Activated CD4-positive, alpha-beta T cell treated with anti-CD3 and anti-CD28 coated beads, Interleukin-2, amount 10 ng/mL, durations not matched to agents 7 days and 5 days (primary cell): ENCODE data around the gene MELTF. TPM values are rescaled to one million over a fixed set of nuclear protein-coding genes. Genes with fewer than 3 reads are reported as not detected.

Experiments
- CTCF ChIA-PET: fragments of 350-600 bp; sonication (Branson Sonifier 250); formaldehyde crosslinking; loops from one replicate; lab custom pipeline; 2021; ENCODE audit warnings: antibody characterized with exemption; lab: Charles Lee
- POLR2A ChIA-PET: fragments of 350-600 bp; sonication (Branson Sonifier 250); formaldehyde crosslinking; loops from one replicate; lab custom pipeline; 2021; ENCODE audit warnings: antibody characterized with exemption; lab: Charles Lee
- DNase-seq: peaks from one replicate; pipeline ENCODE4 v3.0.0-alpha.2; 2020
- H3K27ac Mint-ChIP-seq: one replicate; pipeline ENCODE4 v1.8.0; 2021; ENCODE audit warnings: mild to moderate bottlenecking, moderate library complexity, mixed read lengths
- H3K27me3 Mint-ChIP-seq: one replicate; pipeline ENCODE4 v1.8.0; 2021; ENCODE audit warnings: mixed read lengths
- H3K36me3 Mint-ChIP-seq: one replicate; pipeline ENCODE4 v1.8.0; 2021; ENCODE audit warnings: low read depth, mixed read lengths
- H3K4me1 Mint-ChIP-seq: one replicate; pipeline ENCODE4 v1.8.0; 2021; ENCODE audit warnings: mixed read lengths
- H3K4me3 Mint-ChIP-seq: one replicate; pipeline ENCODE4 v1.8.0; 2021; ENCODE audit warnings: mild to moderate bottlenecking, moderate library complexity, mixed read lengths
- H3K9me3 Mint-ChIP-seq: one replicate; pipeline ENCODE4 v1.8.0; 2021; ENCODE audit warnings: mixed read lengths
- total RNA-seq, 2 experiments: library from RNA; stranded (reverse); gene quantifications; one replicate each; pipeline ENCODE4 v1.2.3, GENCODE V29; 2021

MELTF gene
- total RNA-seq, 2 experiments from 2014 or later: 4.8 to 6.4 TPM

GRCh38 chr3:196992461-196993065 is 37.1 kb downstream of the MELTF start:
- Mint-ChIP-seq H3K4me1 (no peaks in the 10 kb centered on the region), H3K36me3 (no peaks in the 10 kb centered on the region), H3K9me3 (no peaks in the 10 kb centered on the region), H3K27me3 (no peaks in the 10 kb centered on the region), H3K27ac (no peak overlapping the region), H3K4me3 (no peak overlapping the region)
- no peak for DNase-seq
- CTCF ChIA-PET: interaction anchor here (0.9 to 1.1 kb wide), 2 partner anchors 11 to 38 kb away, joined by 3 read pairs; no protein-coding TSS in a partner anchor
- POLR2A ChIA-PET: no interaction called here

DNA sequence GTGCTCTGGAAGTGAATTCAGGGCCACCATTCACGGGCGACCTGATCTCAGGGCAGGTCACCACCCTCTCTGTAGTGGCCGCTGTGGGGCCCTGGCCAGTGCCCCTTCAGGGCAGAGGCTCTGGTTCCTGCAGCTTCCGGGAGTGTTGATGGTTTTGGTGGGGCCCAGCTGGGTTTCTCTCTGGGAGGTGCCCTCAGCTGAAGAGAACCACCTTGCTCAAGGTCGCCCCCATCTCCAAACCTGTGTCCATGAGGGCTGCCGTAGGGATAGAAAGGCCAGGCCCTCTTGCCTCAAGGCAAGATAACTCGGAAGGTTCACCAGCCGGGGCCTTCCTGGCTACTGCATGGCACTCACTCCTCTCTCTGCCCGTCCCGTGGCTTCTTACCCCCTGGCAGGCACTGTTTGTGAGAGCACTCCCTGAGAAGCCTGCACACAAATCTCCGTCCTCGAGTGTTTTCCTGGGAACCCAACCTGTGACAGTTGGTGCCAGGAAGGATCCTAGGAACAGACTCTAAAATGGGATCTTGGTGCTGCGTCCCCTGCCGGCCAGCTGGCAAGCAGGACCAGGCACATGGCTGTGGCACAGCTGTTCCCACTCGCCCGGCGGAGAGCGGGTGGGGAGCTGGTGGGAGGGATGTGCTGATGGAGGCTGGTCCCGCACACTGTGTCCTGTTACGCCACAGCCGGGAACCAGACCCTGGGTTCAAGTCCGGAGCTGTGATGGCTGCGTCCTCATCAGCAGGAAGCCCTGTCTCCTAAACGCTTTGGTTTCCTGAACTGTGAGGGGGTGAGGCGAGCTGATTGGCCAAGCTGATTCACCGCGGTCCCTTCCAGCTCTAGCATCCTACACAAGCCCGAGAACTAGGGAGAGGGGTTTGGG is 37.8 kb downstream of the MELTF start:
- CTCF ChIA-PET: no interaction called here
- POLR2A ChIA-PET: no interaction called here
- Mint-ChIP-seq H3K4me1 (no peaks in the 10 kb centered on the region), H3K4me3 (no peak overlapping the region), H3K36me3 (no peaks in the 10 kb centered on the region), H3K27me3 (no peaks in the 10 kb centered on the region), H3K27ac (no peak overlapping the region), H3K9me3 (no peaks in the 10 kb centered on the region)
- no peak for DNase-seq

DNA sequence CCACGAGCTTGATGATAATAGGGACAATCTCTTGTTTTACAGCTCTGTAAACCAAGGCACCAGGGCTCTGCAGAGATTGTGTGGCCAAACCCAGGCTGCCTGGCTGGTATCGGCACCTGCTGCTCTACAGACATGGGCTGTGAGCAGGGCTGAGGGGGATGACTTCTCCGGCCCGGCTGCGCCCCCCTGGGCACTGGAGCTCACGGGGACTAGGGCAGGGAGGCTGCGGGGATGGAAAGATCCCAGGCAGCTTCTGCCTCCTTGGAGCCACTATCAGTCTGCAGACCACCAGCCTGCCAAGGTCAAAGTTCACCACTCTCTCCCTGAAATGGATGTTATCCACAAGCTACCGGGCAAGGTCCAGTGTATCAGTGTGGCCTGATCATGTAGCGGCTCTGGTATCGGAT is 39.0 kb downstream of the MELTF start:
- Mint-ChIP-seq H3K36me3 (no peaks in the 10 kb centered on the region), H3K4me1 (no peaks in the 10 kb centered on the region), H3K27me3 (no peaks in the 10 kb centered on the region), H3K4me3 (no peak overlapping the region), H3K27ac (no peak overlapping the region), H3K9me3 (no peaks in the 10 kb centered on the region)
- CTCF ChIA-PET: interaction anchor here (0.6 kb wide), 1 partner anchor 524 kb away, joined by 3 read pairs; no protein-coding TSS in a partner anchor
- POLR2A ChIA-PET: no interaction called here
- no peak for DNase-seq

- Mint-ChIP-seq H3K27ac (no peak overlapping the region), H3K4me3 (no peak overlapping the region), H3K4me1 (no peaks in the 10 kb centered on the region), H3K27me3 (no peaks in the 10 kb centered on the region), H3K36me3 (no peaks in the 10 kb centered on the region), H3K9me3 (no peaks in the 10 kb centered on the region)
- ChIA-PET CTCF (interaction anchor here (1.0 kb wide), 1 partner anchor 11 kb away, joined by 3 read pairs; no protein-coding TSS in a partner anchor), POLR2A (no interaction called here)
- no peak for DNase-seq
Observed at GRCh38 chr3:196989721-196990262, 39.8 kb downstream of the MELTF start.

- H3K9me3 Mint-ChIP-seq: peaks cover 2% of the 10 kb centered on the region
Observed at GRCh38 chr3:196988241-196989029, 41.2 kb downstream of the MELTF start.

DNA sequence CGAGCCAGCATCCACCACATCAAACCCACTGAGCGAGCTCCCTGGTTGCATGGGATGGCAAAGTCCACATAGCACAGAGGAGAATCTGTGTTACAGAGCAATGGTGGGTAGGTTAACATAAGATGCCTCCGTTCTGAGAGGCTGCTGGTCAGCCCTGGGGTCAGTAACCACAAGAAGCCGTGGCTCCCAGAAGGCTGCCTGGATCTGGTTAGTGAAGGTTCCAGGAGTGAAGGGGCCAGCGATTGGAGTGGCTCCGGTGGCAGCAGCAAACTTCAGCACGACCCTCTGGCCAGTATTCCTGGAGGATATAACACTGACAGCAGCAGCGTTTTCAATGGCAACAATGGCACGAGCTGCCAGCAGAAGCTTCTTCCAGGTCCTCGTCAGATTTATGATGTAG is 42.6 kb downstream of the MELTF start:
- POLR2A ChIA-PET: no interaction called here
- Mint-ChIP-seq H3K4me3 (no peak overlapping the region), H3K27me3 (peaks cover 16% of the 10 kb centered on the region), H3K27ac (no peak overlapping the region), H3K4me1 (no peaks in the 10 kb centered on the region), H3K9me3 (peaks cover 7% of the 10 kb centered on the region), H3K36me3 (peaks cover 2% of the 10 kb centered on the region)
- CTCF ChIA-PET: no interaction called here
- no peak for DNase-seq

More at GRCh38 chr3:196988241-196989029, 41.2 kb downstream of the MELTF start:
- Mint-ChIP-seq H3K4me1 (no peaks in the 10 kb centered on the region), H3K27me3 (peaks cover 11% of the 10 kb centered on the region), H3K27ac (no peak overlapping the region), H3K36me3 (no peaks in the 10 kb centered on the region), H3K4me3 (no peak overlapping the region)
- no peak for DNase-seq
- ChIA-PET CTCF (interaction anchor here (0.6 to 1.0 kb wide), 2 partner anchors 10 to 373 kb away, joined by 3 read pairs; no protein-coding TSS in a partner anchor), POLR2A (no interaction called here)

DNA sequence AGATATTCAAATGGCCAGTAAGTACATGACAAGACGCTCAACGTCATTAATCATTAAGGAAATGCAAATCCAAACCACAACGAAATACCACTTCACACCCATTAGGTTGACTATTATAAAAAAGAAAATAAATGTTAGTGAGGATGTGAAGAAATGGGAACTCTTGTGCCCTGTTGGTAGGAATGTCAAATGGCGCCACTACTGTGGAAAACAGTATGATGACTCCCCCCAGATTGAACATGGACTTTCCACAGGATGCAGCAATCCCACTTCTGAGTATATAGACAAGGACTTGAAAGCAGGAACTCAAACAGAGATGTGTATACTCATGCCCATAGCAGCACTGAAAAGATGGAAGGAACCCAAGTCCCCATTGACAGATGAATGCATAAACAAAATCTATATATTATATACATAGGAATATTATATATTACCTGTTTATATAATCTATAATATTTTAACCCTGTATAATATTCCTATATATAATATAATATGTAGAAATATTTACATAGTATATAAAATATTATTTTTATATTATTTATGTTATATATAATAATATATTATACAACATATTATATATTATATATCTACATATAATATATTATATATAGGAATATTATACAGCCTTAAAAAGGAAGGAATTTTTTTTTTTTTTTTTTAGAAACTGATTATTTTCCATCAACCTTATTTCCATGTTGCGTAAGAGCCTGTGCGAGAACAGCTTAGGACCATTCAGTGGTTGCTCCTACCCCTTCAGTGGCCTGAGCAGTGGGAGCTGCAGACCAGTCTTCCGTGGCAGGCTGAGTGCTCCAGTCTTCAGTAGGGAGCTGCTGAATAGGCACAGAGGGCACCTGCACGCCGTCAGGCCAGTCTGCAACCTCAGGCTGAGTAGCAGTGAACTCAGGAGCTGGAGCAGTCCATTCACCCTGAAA is 43.4 kb downstream of the MELTF start:
- no peak for DNase-seq
- POLR2A ChIA-PET: no interaction called here
- CTCF ChIA-PET: no interaction called here
- H3K27me3 Mint-ChIP-seq: peaks cover 20% of the 10 kb centered on the region
- H3K36me3 Mint-ChIP-seq: peaks cover 5% of the 10 kb centered on the region
- H3K4me3 Mint-ChIP-seq: no peak overlapping the region
- H3K9me3 Mint-ChIP-seq: peaks cover 11% of the 10 kb centered on the region
- no peaks in the 10 kb centered on the region for H3K4me1 Mint-ChIP-seq
- H3K27ac Mint-ChIP-seq: no peak overlapping the region

DNA sequence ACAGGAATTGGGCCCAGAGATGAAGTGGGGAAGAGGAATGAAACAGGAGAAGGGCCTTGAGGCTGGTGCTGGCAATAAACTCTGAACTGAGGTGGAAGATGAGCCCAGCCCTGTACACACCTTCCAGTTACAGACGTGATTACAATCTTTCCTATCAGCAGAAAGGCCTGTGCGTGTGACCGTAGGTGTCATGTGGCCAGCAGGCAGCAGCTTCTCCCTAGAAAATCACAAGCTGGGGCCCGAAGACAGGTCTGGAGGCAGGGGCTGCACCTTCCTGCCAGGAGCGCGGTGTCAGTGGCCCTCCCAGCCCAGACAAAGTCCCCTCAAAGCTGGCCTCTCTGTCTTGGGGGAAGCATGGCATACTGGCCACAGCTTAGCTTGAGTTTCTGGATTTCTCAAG is 44.3 kb downstream of the MELTF start:
- CTCF ChIA-PET: interaction anchor here (0.6 kb wide), 1 partner anchor 45 kb away, joined by 4 read pairs; no protein-coding TSS in a partner anchor
- H3K4me1 Mint-ChIP-seq: no peaks in the 10 kb centered on the region
- POLR2A ChIA-PET: interaction anchor here (0.6 kb wide), 1 partner anchor 718 kb away, joined by 3 read pairs; no protein-coding TSS in a partner anchor
- no peak overlapping the region for H3K4me3 Mint-ChIP-seq
- peaks cover 20% of the 10 kb centered on the region for H3K27me3 Mint-ChIP-seq
- no peak overlapping the region for H3K27ac Mint-ChIP-seq
- peaks cover 11% of the 10 kb centered on the region for H3K9me3 Mint-ChIP-seq
- DNase-seq: no peak
- H3K36me3 Mint-ChIP-seq: peaks cover 5% of the 10 kb centered on the region

DNA sequence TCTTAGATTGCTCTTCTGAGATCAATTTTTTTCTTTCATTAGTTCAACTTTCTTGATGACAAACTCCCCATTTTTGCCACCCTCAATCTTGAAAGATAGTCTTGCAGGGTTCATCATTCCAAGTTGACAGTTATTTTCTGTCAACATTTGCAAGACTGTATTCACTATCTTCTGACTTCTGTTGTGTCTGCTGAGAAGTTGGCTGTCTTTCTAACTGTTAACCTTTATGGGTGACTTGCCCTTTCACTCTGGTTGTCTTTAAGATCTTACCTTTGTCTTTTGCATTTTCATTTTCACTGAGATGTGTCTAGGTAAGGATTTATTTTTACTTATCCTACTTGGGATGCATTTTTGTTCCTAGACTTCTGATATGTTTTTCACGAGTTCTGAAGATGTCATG is 46.4 kb downstream of the MELTF start:
- Mint-ChIP-seq H3K27ac (no peak overlapping the region), H3K9me3 (peaks cover 11% of the 10 kb centered on the region), H3K4me1 (peaks cover 6% of the 10 kb centered on the region), H3K36me3 (peaks cover 5% of the 10 kb centered on the region), H3K27me3 (peaks cover 20% of the 10 kb centered on the region), H3K4me3 (no peak overlapping the region)
- no peak for DNase-seq
- ChIA-PET POLR2A (no interaction called here), CTCF (interaction anchor here (1.3 kb wide), 1 partner anchor 9 kb away, joined by 3 read pairs; no protein-coding TSS in a partner anchor)

DNA sequence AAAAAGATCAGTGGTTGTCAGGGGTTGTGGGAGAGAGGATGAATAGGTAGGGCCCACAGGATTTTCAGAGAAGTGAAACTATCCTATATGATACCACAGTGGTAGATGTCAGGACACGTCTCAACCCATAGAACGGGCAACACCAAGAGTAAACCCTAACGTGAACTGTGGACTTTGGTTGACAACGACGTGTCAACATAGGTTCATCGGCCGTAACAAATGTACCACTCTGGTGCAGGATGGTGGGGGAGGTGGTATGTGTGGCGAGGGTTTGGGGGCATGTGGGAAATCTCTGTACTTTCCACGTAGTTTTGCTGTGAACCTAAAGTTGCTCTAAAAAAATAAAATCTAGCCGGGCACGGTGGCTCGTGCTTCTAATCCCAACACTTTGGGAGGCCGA is 48.0 kb downstream of the MELTF start:
- peaks cover 5% of the 10 kb centered on the region for H3K36me3 Mint-ChIP-seq
- no peak overlapping the region for H3K27ac Mint-ChIP-seq
- peaks cover 20% of the 10 kb centered on the region for H3K27me3 Mint-ChIP-seq
- no peak overlapping the region for H3K4me3 Mint-ChIP-seq
- DNase-seq: no peak
- H3K9me3 Mint-ChIP-seq: peaks cover 11% of the 10 kb centered on the region
- POLR2A ChIA-PET: no interaction called here
- H3K4me1 Mint-ChIP-seq: peaks cover 9% of the 10 kb centered on the region
- CTCF ChIA-PET: no interaction called here

GRCh38 chr3:196979545-196979944 is 50.1 kb downstream of the MELTF start:
- ChIA-PET POLR2A (no interaction called here), CTCF (no interaction called here)
- no peak overlapping the region for H3K27ac Mint-ChIP-seq
- no peak for DNase-seq
- peaks cover 11% of the 10 kb centered on the region for H3K9me3 Mint-ChIP-seq
- H3K4me1 Mint-ChIP-seq: peaks cover 9% of the 10 kb centered on the region
- H3K27me3 Mint-ChIP-seq: peaks cover 18% of the 10 kb centered on the region
- peaks cover 5% of the 10 kb centered on the region for H3K36me3 Mint-ChIP-seq
- no peak overlapping the region for H3K4me3 Mint-ChIP-seq
